HG03175 (cell line): ENCODE data around the gene ALX4.

ENCODE experiments used
- ATAC-seq: cut with Tn5 transposase; IDR thresholded peaks from one replicate; pipeline ENCODE4 v1.9.1; 2021; ENCODE audit warnings: mild to moderate bottlenecking, moderate library complexity; ENCODE audit not compliant: unreplicated experiment

ALX4 gene

GRCh38 chr11:44248109-44248508 is 61.8 kb downstream of the ALX4 start:
- ATAC-seq = no peak

GRCh38 chr11:44247508-44247907 is 62.4 kb downstream of the ALX4 start:
- no peak for ATAC-seq

- ATAC-seq = no peak
Measured at GRCh38 chr11:44246726-44247125, 63.2 kb downstream of the ALX4 start.

DNA sequence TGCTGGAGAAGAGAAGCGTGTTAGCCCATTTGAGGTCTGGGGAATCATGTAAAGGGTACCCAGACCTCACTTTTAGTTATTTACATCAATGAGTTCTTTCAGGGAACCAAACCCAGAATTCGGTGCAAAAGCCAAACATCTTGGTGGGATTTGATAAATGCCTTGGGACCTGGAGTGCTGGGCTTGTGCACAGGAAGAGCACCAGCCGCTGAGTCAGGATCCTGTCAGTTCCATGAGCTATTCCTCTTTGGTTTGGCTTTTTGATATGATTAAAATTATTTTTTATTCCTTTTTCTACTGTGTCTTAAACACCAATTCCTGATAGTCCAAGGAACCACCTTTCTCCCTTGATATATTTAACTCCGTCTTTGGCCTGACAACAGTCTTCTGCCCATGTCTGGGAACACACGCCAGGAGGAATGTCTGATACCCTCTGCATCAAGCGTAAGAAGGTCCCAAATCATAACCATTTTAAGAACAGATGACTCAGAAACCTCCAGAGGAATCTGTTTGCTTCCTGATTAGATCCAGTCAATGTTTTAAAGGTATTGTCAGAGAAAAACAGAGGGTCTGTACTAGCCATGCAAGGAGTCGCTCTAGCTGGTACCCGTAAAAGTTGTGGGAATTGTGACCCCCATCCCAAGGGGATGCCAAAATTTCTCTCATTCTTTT is 65.2 kb downstream of the ALX4 start:
- ATAC-seq = no peak

DNA sequence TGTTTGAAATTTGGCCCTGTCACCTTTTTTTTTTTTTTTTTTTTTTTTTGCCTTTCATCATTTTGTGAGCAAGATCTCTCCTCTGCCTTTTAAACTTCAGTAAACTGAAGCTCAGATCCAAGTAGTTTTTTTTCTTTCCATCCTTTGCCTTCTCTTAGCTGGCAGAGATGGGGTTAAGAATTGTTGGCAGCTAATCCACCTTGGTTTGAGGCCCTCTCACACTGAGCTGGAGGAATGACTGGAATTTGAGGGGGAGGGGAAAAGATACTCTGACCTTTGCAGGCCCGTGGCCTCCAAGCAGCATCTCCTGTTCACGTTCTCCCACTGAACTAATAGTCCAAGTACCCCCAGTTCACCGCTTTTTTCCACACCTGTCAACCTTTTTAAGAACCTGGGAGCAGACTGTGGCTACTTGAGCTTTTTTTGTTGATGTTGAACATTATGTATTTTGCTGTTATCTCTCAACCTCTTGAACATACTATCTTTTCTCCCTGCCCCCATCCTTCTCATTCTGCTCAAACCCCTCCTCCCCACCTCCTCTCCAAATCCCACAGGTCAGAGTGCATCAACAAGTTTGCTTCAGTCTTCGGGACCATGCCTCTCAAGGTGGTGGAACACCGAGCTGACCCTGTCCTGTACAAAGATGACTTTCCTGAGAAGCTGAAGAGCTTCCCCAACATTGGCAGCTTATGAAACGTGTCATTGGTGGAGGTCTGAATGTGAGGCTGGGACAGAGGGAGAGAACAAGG is 66.2 kb downstream of the ALX4 start:
- no peak for ATAC-seq

GRCh38 chr11:44243086-44243485 is 66.9 kb downstream of the ALX4 start:
- ATAC-seq = no peak

DNA sequence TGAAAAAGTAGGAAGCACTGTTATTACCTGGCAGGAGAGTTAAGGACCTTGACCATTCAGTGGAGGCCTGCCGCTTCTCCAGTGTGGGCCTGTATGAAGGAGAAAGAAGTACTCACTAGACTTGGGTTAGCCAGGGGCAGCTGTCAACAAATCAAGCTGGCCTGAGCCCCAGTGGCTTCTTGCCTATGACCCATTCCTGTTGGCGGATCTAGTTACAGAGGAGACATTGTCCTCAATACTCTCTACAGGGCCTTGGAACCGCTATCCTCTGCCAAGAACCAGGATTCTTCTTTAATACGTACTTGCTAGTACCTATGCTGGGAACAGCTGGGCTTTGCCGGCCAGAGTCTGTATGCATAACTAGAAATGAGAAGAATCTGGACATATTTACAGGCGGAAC is 68.1 kb downstream of the ALX4 start:
- no peak for ATAC-seq

GRCh38 chr11:44237156-44237555 is 72.8 kb downstream of the ALX4 start:
- no peak for ATAC-seq

DNA sequence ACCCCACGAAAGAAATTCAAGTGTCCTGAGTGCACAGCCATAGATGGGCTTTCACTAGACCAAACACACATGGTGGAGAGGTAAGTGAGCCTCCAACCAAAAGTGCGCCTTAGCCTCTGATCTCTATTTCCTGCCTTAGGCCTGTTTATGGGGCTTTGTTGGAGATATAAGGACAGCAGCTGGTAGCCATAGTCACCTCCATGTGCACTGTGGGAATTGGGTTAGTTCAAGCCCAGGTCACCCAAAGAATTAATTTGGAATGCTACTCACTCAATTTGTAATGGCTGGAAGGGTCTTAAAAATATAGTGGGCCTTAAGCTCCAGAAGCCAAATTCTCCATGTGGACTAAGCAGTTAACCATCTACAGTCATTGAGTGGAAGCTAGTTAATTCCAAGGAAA is 73.6 kb downstream of the ALX4 start:
- ATAC-seq = no peak

DNA sequence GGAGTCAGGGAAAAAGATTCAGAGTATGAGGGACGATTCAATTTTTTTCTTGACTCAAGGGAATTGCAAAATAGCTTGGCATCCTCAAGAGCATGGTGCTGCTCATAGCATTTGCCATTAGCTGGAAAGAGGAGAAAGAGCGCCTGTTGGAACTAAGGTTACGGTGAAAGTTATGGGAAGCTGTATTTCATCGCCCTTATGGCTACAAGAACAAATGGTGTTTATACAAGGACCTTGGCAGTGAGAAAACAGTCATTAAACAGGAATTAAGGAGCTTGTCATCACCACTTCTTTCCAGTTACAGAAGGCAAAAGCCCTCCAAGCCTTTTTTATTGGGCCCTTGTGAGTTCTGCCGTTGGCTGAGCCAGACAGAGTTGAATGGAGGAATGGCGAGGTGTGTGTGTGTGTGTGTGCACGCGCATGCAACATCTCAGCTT is 74.2 kb downstream of the ALX4 start:
- ATAC-seq = no peak

GRCh38 chr11:44229624-44230023 is 80.3 kb downstream of the ALX4 start:
- ATAC-seq = no peak

- no peak for ATAC-seq
Measured at GRCh38 chr11:44229098-44229497, 80.8 kb downstream of the ALX4 start.

GRCh38 chr11:44228379-44228778 is 81.6 kb downstream of the ALX4 start:
- no peak for ATAC-seq

DNA sequence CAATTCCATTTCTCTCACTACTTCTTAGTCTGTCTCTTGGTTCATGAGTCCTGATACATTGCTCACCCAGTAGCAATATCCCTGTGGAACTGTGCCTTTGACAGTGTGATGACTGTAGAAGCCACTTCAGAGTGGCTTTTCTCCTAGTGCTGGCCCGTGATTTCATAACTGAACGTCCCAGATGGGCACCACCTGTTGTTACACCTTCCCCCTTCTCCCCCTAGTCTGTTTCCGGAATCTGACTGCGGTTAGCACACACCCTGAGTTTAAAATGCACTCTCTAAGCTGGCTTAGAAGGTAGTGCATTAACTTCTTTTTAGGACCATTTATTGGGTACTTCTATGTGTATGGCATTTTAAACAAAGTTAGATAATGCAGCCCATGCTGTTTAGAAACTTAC is 83.0 kb downstream of the ALX4 start:
- ATAC-seq = no peak

- no peak for ATAC-seq
Measured at GRCh38 chr11:44226490-44226889, 83.4 kb downstream of the ALX4 start.

DNA sequence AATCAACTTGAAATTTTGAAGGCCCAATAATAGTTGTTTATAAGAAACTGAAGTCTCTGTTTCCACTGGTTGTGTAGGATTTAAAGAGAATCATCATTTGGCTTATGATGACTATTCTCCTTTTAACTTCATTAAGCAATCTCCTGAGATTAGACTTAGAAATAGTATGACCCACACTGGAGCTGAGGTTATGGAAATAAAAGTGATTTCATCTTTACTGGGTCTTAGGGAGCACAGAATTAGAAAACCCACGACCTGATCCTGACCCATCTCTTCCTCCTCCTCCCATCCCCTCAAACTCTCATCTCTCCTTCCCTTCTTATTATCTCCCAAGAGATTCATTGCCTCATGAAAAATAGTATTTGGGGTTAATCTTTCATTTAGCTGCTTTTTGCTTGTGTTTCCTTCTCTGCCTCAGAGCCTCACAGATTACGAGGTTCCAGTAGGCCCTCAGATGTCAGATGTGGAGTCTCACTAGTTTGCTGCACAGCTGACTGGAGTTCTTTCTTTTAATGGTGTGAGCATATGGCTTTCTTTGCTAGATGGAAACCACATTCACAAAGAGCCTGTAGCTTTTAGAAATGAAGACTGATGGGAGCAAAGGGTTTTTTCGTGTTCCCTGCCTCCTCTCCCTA is 85.0 kb downstream of the ALX4 start:
- no peak for ATAC-seq

- ATAC-seq = no peak
Measured at GRCh38 chr11:44223238-44223637, 86.7 kb downstream of the ALX4 start.

GRCh38 chr11:44221992-44222391 is 87.9 kb downstream of the ALX4 start:
- ATAC-seq = no peak

GRCh38 chr11:44221456-44221855 is 88.5 kb downstream of the ALX4 start:
- no peak for ATAC-seq

- no peak for ATAC-seq
Measured at GRCh38 chr11:44219830-44220796, 89.8 kb downstream of the ALX4 start.

DNA sequence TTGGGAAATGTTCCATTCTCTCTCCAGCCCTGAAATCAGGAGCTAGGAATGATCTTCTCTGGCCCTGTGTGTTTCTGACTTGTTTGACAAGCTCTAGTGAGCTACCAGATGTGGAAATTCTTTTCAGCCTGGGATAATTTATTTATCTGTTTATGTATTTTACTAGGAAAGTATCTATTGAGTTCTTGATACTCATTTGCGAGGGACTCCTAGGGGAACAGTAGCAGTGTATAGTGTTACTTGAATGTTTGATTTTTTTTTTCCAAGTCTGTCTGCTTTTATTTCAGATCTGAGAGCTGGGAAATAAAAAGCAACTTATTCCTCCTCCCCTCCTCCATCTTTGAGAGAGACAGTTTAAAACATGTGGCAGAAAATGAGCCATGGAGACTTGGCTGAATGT is 92.5 kb downstream of the ALX4 start:
- ATAC-seq = no peak
